ENCODE measurements around the gene EIF4ENIF1.

EIF4ENIF1 gene

DNA sequence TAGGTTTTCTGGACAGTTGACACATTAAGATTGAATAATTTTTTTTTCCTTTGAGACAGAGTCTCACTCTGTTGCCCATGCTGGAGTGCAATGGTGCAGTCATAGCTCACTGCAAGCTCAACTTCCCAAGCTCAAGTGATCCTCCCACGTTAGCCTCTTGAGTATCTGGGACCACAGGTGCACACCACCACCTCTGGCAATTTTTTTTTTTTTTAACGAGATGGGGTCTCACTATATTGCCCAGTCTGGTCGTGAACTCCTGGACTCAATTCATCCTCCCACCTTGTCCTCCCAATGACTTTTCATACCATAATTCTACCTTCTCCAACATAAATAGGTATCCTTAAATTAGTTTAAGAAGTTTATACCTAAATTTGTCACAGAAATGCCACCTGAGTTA, 8.5 kb downstream of the EIF4ENIF1 start:
- Histone ChIP-seq H3K4me3 (ENCODE audit: low read length) (no peak overlapping the region), H3K4me2 (ENCODE audit: low read depth, low read length) (no peak overlapping the region), H3K4me1 (ENCODE audit: low read length) (peaks cover 19% of the 10 kb centered on the region), H3K27ac (ENCODE audit: low read length) (no peak overlapping the region), H3K9me3 (replicated peaks; ENCODE audit: insufficient read depth, low read length) (no peaks in the 10 kb centered on the region), H3K9ac (ENCODE audit: low read length) (no peak overlapping the region), H2AFZ (ENCODE audit: low read length) (no peak overlapping the region), H3K9me2 (replicated peaks; ENCODE audit: insufficient read depth, low read length) (no peaks in the 10 kb centered on the region), H3K36me3 (replicated peaks; ENCODE audit: insufficient read depth, low read length) (peaks cover 9% of the 10 kb centered on the region), H4K20me1 (ENCODE audit: insufficient read depth, low read length) (no peaks in the 10 kb centered on the region), H3K79me2 (ENCODE audit: low read length) (peaks cover 88% of the 10 kb centered on the region), H3F3A (ENCODE audit: insufficient read depth, low read length) (peaks cover 14% of the 10 kb centered on the region), H3K27me3 (replicated peaks; ENCODE audit: insufficient read depth, low read length) (no peaks in the 10 kb centered on the region)
- no peak for DNase-seq
- TF ChIP-seq EZH2 (optimal IDR thresholded peaks at IDR 0.05; ENCODE audit: low read depth, low read length) (no peak), EZH2phosphoT487 (IDR thresholded peaks at IDR 0.05; ENCODE audit: low read length) (no peak)
- TF ChIP-seq, protein P1, sequence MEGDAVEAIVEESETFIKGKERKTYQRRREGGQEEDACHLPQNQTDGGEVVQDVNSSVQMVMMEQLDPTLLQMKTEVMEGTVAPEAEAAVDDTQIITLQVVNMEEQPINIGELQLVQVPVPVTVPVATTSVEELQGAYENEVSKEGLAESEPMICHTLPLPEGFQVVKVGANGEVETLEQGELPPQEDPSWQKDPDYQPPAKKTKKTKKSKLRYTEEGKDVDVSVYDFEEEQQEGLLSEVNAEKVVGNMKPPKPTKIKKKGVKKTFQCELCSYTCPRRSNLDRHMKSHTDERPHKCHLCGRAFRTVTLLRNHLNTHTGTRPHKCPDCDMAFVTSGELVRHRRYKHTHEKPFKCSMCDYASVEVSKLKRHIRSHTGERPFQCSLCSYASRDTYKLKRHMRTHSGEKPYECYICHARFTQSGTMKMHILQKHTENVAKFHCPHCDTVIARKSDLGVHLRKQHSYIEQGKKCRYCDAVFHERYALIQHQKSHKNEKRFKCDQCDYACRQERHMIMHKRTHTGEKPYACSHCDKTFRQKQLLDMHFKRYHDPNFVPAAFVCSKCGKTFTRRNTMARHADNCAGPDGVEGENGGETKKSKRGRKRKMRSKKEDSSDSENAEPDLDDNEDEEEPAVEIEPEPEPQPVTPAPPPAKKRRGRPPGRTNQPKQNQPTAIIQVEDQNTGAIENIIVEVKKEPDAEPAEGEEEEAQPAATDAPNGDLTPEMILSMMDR (IDR thresholded peaks at IDR 0.05; ENCODE audit: low read length), result no peak

DNA sequence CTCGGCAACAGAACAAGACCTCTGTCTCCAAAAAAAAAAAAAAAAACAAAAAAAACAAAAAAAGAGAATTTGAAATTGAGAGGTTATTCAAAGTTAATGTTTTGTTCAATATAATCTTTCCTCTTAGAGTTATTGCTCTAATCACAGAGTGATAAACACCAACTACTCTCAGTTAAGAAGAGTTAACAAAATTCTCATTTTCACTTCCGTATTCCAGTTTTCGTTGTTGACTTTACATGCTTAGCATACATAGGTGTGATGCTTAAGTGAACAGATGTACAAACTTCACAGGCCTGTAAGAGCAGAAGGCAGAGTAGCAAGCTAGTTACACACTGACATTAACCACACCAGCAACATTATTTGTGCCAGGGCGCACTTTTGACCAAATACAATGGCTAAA, 12.3 kb downstream of the EIF4ENIF1 start:
- H3K9me2 ChIP-seq (replicated peaks; ENCODE audit: insufficient read depth, low read length), result no peaks in the 10 kb centered on the region
- TF ChIP-seq, protein P1 (IDR thresholded peaks at IDR 0.05; ENCODE audit: low read length), result no peak
- TF ChIP-seq EZH2phosphoT487 (IDR thresholded peaks at IDR 0.05; ENCODE audit: low read length) (no peak), EZH2 (optimal IDR thresholded peaks at IDR 0.05; ENCODE audit: low read depth, low read length) (no peak)
- H3K9ac ChIP-seq (ENCODE audit: low read length), result no peak overlapping the region
- DNase-seq, result peak; percentile 60
- H3K27ac ChIP-seq (ENCODE audit: low read length), result peak overlapping the region; percentile 57
- H3F3A ChIP-seq (ENCODE audit: insufficient read depth, low read length), result peaks cover 14% of the 10 kb centered on the region
- no peak overlapping the region for H3K4me3 ChIP-seq (ENCODE audit: low read length)
- peaks cover 14% of the 10 kb centered on the region for H3K36me3 ChIP-seq (replicated peaks; ENCODE audit: insufficient read depth, low read length)
- no peaks in the 10 kb centered on the region for H3K9me3 ChIP-seq (replicated peaks; ENCODE audit: insufficient read depth, low read length)
- peaks cover 19% of the 10 kb centered on the region for H3K4me1 ChIP-seq (ENCODE audit: low read length)
- no peaks in the 10 kb centered on the region for H3K27me3 ChIP-seq (replicated peaks; ENCODE audit: insufficient read depth, low read length)
- no peak overlapping the region for H2AFZ ChIP-seq (ENCODE audit: low read length)
- no peaks in the 10 kb centered on the region for H4K20me1 ChIP-seq (ENCODE audit: insufficient read depth, low read length)
- H3K79me2 ChIP-seq (ENCODE audit: low read length), result peaks cover 89% of the 10 kb centered on the region
- H3K4me2 ChIP-seq (ENCODE audit: low read depth, low read length), result 0 out of 2 replicates have a peak overlapping the region, but pooled peaks have one; percentile 9

DNA sequence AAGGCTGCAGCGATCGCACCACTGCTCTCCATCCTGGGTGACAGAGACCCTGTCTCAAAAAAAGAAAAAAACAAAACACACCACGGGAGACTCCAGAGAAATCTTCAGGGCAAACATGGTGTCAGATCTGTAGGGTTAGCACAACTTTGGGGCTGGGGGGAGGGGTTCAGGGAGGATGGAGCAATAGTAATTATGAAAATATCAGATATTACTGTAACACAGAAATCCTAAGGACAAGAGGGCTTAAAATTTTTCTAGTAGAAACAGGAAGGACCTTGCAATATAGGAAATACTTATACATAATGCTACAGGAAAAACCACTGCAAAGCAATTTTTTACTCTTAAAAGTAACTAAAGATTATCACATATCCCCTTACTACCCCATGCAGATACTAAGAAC, 13.8 kb downstream of the EIF4ENIF1 start:
- no peaks in the 10 kb centered on the region for H4K20me1 ChIP-seq (ENCODE audit: insufficient read depth, low read length)
- peaks cover 14% of the 10 kb centered on the region for H3K36me3 ChIP-seq (replicated peaks; ENCODE audit: insufficient read depth, low read length)
- H3K79me2 ChIP-seq (ENCODE audit: low read length), result peaks cover 79% of the 10 kb centered on the region
- no peak overlapping the region for H3K27ac ChIP-seq (ENCODE audit: low read length)
- H3K27me3 ChIP-seq (replicated peaks; ENCODE audit: insufficient read depth, low read length), result no peaks in the 10 kb centered on the region
- H3K9me3 ChIP-seq (replicated peaks; ENCODE audit: insufficient read depth, low read length), result no peaks in the 10 kb centered on the region
- TF ChIP-seq, protein P1 (IDR thresholded peaks at IDR 0.05; ENCODE audit: low read length), result no peak
- TF ChIP-seq EZH2 (optimal IDR thresholded peaks at IDR 0.05; ENCODE audit: low read depth, low read length), result no peak
- TF ChIP-seq EZH2phosphoT487 (IDR thresholded peaks at IDR 0.05; ENCODE audit: low read length), result no peak
- H3K4me1 ChIP-seq (ENCODE audit: low read length), result peaks cover 19% of the 10 kb centered on the region
- no peak for DNase-seq
- peaks cover 14% of the 10 kb centered on the region for H3F3A ChIP-seq (ENCODE audit: insufficient read depth, low read length)
- no peak overlapping the region for H3K4me3 ChIP-seq (ENCODE audit: low read length)
- no peak overlapping the region for H3K4me2 ChIP-seq (ENCODE audit: low read depth, low read length)
- no peak overlapping the region for H3K9ac ChIP-seq (ENCODE audit: low read length)
- H2AFZ ChIP-seq (ENCODE audit: low read length), result no peak overlapping the region
- H3K9me2 ChIP-seq (replicated peaks; ENCODE audit: insufficient read depth, low read length), result no peaks in the 10 kb centered on the region
